Measurements from ENCODE around the gene MTM1. TPM values are rescaled to one million over a fixed set of nuclear protein-coding genes. Genes with fewer than 3 reads are reported as not detected.

The MTM1 gene
- total and polyA plus RNA-seq, 2 experiments from 2014 or later = 3.2 to 8.7 TPM

- Histone ChIP-seq H3K79me2 (replicated peaks; ENCODE audit: insufficient read depth) (no peaks in the 10 kb centered on the region), H3K4me3 (no peak overlapping the region), H3K9me2 (ENCODE audit: insufficient read depth) (no peaks in the 10 kb centered on the region), H2AFZ (no peak overlapping the region), H3F3A (replicated peaks; ENCODE audit: low read depth) (no peaks in the 10 kb centered on the region), H3K4me1 (ENCODE audit: insufficient read depth) (no peaks in the 10 kb centered on the region), H3K4me2 (no peak overlapping the region), H4K20me1 (replicated peaks; ENCODE audit: insufficient read depth) (no peaks in the 10 kb centered on the region), H3K36me3 (ENCODE audit: insufficient read depth) (no peaks in the 10 kb centered on the region), H3K27ac (ENCODE audit: low read depth) (no peak overlapping the region), H3K27me3 (ENCODE audit: insufficient read depth) (no peaks in the 10 kb centered on the region)
- H3K9me3 Mint-ChIP-seq = no peaks in the 10 kb centered on the region
- no peaks in the 10 kb centered on the region for H3K36me3 Mint-ChIP-seq (ENCODE audit: low read depth)
- no peak overlapping the region for H3K4me3 Mint-ChIP-seq
- peaks cover 3% of the 10 kb centered on the region for H3K27me3 Mint-ChIP-seq (ENCODE audit: insufficient read depth, low read depth, poor library complexity)
- H3K27ac Mint-ChIP-seq = no peak overlapping the region
- no peak for DNase-seq (ENCODE audit: low spot score)
- no peak for ATAC-seq
- no peaks in the 10 kb centered on the region for H3K4me1 Mint-ChIP-seq
- TF ChIP-seq CREB1 (CRISPR knock-in tag; IDR thresholded peaks at IDR 0.05; ENCODE audit: low read depth) (no peak), EZH2 (IDR thresholded peaks at IDR 0.05; ENCODE audit: low read depth, unreplicated experiment) (no peak), REST (IDR thresholded peaks at IDR 0.05; ENCODE audit: unreplicated experiment) (no peak), EZH2phosphoT487 (IDR thresholded peaks at IDR 0.05; ENCODE audit: unreplicated experiment) (no peak), ZNF331 (CRISPR knock-in tag; IDR thresholded peaks at IDR 0.05; ENCODE audit: low read depth) (no peak)
- TF ChIP-seq, protein P1, sequence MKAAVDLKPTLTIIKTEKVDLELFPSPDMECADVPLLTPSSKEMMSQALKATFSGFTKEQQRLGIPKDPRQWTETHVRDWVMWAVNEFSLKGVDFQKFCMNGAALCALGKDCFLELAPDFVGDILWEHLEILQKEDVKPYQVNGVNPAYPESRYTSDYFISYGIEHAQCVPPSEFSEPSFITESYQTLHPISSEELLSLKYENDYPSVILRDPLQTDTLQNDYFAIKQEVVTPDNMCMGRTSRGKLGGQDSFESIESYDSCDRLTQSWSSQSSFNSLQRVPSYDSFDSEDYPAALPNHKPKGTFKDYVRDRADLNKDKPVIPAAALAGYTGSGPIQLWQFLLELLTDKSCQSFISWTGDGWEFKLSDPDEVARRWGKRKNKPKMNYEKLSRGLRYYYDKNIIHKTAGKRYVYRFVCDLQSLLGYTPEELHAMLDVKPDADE (IDR thresholded peaks at IDR 0.05) = no peak
Observed at GRCh38 chrX:150531467-150531866, 37.0 kb upstream of the MTM1 start.

- no peak overlapping the region for H3K4me3 ChIP-seq
- H3K9me3 Mint-ChIP-seq = no peaks in the 10 kb centered on the region
- DNase-seq (ENCODE audit: low spot score) (no peak), ATAC-seq (no peak)
- H3K79me2 ChIP-seq (replicated peaks; ENCODE audit: insufficient read depth) = no peaks in the 10 kb centered on the region
- H3K9me2 ChIP-seq (ENCODE audit: insufficient read depth) = no peaks in the 10 kb centered on the region
- H2AFZ ChIP-seq = no peak overlapping the region
- H3F3A ChIP-seq (replicated peaks; ENCODE audit: low read depth) = no peaks in the 10 kb centered on the region
- no peaks in the 10 kb centered on the region for H3K36me3 ChIP-seq (ENCODE audit: insufficient read depth)
- H3K27ac Mint-ChIP-seq = no peak overlapping the region
- H3K4me1 Mint-ChIP-seq = no peaks in the 10 kb centered on the region
- H3K27ac ChIP-seq (ENCODE audit: low read depth) = no peak overlapping the region
- peaks cover 1% of the 10 kb centered on the region for H3K27me3 Mint-ChIP-seq (ENCODE audit: insufficient read depth, low read depth, poor library complexity)
- H3K4me1 ChIP-seq (ENCODE audit: insufficient read depth) = no peaks in the 10 kb centered on the region
- H3K4me3 Mint-ChIP-seq = no peak overlapping the region
- H3K27me3 ChIP-seq (ENCODE audit: insufficient read depth) = no peaks in the 10 kb centered on the region
- no peaks in the 10 kb centered on the region for H4K20me1 ChIP-seq (replicated peaks; ENCODE audit: insufficient read depth)
- H3K4me2 ChIP-seq = no peak overlapping the region
- H3K36me3 Mint-ChIP-seq (ENCODE audit: low read depth) = no peaks in the 10 kb centered on the region
- no peak for TF ChIP-seq REST (IDR thresholded peaks at IDR 0.05; ENCODE audit: unreplicated experiment)
- TF ChIP-seq CTCF (conservative IDR thresholded peaks at IDR 0.05; ENCODE audit: low read depth in 2 of 2) = no peak
- TF ChIP-seq EZH2phosphoT487 (IDR thresholded peaks at IDR 0.05; ENCODE audit: unreplicated experiment) = no peak
- no peak for TF ChIP-seq EZH2 (IDR thresholded peaks at IDR 0.05; ENCODE audit: low read depth, unreplicated experiment)
- no peak for TF ChIP-seq POLR2AphosphoS5 (IDR thresholded peaks at IDR 0.05; ENCODE audit: low read depth)
- TF ChIP-seq, protein P1 (IDR thresholded peaks at IDR 0.05) = no peak
- TF ChIP-seq CREB1 (CRISPR knock-in tag; IDR thresholded peaks at IDR 0.05; ENCODE audit: low read depth) = no peak
- TF ChIP-seq STAT1 (IDR thresholded peaks at IDR 0.05; ENCODE audit: unreplicated experiment) = no peak
- no peak for TF ChIP-seq ZNF331 (CRISPR knock-in tag; IDR thresholded peaks at IDR 0.05; ENCODE audit: low read depth)
- no peak for TF ChIP-seq NANOG (IDR thresholded peaks at IDR 0.05; ENCODE audit: borderline replicate concordance)
- no peak for TF ChIP-seq JUNB (IDR thresholded peaks at IDR 0.05; ENCODE audit: unreplicated experiment)
Observed at GRCh38 chrX:150533863-150534262, 34.6 kb upstream of the MTM1 start.
